NB4 (cell line): ENCODE measurements around the gene CLMN.

ENCODE experiments used
- DNase-seq: peaks from one replicate; pipeline ENCODE4 v3.0.0; 2010; ENCODE audit warnings: low read depth
- H3K4me3 ChIP-seq: one replicate; pipeline ENCODE4 v1.5.1; 2011; ENCODE audit warnings: mild to moderate bottlenecking, low read depth, low read length, moderate library complexity
- MAX ChIP-seq: IDR thresholded peaks from 2 replicates; pipeline ENCODE4 v1.6.1; 2011; ENCODE audit warnings: low read depth, low read length
- MYC ChIP-seq: IDR thresholded peaks from 2 replicates; pipeline ENCODE4 v1.6.1; 2011; ENCODE audit warnings: low read depth, low read length
- POLR2A ChIP-seq: IDR thresholded peaks from 2 replicates; pipeline ENCODE4 v1.6.1; 2011; ENCODE audit warnings: mild to moderate bottlenecking; ENCODE audit not compliant: insufficient read length; ENCODE audit errors: extremely low read depth
- TF ChIP-seq, protein P1 (sequence below): IDR thresholded peaks from one replicate; pipeline ENCODE4 v1.5.1; 2012; ENCODE audit warnings: low read depth, low read length

Gene CLMN

GRCh38 chr14:95236221-95236620 lies 83.5 kb downstream of the CLMN start:
- H3K4me3 ChIP-seq = no peak overlapping the region
- peak; percentile 23 for DNase-seq
- no peak for TF ChIP-seq MYC
- TF ChIP-seq POLR2A = no peak
- no peak for TF ChIP-seq MAX
- TF ChIP-seq, protein P1, sequence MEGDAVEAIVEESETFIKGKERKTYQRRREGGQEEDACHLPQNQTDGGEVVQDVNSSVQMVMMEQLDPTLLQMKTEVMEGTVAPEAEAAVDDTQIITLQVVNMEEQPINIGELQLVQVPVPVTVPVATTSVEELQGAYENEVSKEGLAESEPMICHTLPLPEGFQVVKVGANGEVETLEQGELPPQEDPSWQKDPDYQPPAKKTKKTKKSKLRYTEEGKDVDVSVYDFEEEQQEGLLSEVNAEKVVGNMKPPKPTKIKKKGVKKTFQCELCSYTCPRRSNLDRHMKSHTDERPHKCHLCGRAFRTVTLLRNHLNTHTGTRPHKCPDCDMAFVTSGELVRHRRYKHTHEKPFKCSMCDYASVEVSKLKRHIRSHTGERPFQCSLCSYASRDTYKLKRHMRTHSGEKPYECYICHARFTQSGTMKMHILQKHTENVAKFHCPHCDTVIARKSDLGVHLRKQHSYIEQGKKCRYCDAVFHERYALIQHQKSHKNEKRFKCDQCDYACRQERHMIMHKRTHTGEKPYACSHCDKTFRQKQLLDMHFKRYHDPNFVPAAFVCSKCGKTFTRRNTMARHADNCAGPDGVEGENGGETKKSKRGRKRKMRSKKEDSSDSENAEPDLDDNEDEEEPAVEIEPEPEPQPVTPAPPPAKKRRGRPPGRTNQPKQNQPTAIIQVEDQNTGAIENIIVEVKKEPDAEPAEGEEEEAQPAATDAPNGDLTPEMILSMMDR = no peak

DNA sequence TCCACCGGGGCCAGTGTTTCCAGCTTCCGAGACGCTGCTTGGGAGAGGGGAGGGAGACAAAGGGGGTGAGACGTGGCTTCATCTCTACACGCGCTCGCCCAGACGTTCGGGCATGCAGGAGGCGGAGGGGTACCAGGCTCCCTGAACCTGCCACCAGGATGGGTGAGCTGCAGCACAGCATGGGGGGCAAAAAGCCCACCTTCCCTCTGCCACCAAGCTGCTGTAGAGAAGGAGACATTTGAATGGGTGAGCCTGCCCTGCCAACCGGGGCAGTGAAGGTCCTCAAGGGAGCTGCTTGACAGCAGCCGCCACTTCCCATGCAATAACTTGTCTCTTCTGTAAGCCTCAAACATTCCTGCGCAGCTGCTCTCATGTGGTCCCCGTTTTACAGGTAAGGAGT lies 83.9 kb downstream of the CLMN start:
- no peak for DNase-seq
- no peak overlapping the region for H3K4me3 ChIP-seq
- TF ChIP-seq POLR2A (no peak), MYC (no peak), MAX (no peak)
- TF ChIP-seq, protein P1 = no peak

DNA sequence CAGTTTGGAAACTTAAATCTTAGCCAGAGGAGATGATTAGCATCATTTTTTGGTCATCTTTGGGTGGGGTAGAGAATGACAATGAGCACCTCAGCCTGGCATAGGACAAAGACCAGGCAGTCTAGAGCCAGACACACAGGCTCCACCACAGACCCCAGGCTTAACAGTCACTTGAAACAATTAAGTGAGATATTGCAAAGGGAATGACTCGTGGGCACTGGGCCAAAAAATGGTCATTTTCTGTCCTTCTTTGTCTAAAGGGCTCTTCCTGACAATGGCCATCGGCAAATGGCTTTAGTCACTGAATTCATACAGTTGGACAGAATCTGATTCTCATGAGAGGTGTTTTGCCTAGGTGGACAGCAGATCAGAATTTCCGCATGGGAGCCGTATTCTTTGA lies 84.4 kb downstream of the CLMN start:
- no peak for TF ChIP-seq MAX
- TF ChIP-seq MYC = no peak
- no peak overlapping the region for H3K4me3 ChIP-seq
- DNase-seq = no peak

- TF ChIP-seq MAX = no peak
- no peak for TF ChIP-seq POLR2A
- no peak for TF ChIP-seq MYC
- TF ChIP-seq, protein P1 = no peak
- no peak for DNase-seq
- no peak overlapping the region for H3K4me3 ChIP-seq
These were observed 85.3 kb downstream of the CLMN start for GRCh38 chr14:95234426-95234825.

GRCh38 chr14:95233702-95234241 lies 85.9 kb downstream of the CLMN start:
- peak; percentile 58 for DNase-seq
- TF ChIP-seq MAX (no peak), POLR2A (no peak), MYC (no peak)
- TF ChIP-seq, protein P1 = no peak

DNA sequence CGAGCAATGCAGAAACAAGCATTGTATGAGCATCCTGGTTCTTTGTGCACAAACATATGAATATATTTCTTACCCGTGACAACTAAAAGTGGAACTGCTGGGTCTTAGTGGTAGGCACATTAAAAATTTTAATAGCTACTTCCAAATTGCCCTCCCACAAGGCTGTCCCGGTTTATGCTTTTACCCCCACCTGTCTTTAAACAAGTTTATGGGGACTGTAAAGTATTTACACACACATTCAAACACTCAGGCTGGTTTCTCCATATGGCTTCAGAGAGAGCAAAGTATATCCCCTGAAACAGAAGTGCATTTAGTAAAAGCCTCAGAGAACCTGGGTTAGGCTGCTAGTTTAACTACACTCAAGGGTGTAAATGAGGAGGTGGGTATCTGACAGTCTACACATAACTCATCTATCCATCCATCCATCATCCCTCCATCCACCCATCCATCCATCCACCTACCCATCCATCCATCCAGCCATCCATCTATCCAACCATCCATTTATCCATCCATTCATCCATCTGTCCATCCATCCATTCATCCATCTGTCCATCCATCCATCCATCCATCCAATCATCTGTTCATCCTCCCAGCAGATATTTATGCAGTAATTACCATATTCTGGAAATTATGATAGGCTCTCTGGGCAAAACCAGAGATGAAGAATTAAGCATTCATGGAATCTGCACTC lies 86.7 kb downstream of the CLMN start:
- DNase-seq = no peak
- no peak overlapping the region for H3K4me3 ChIP-seq
- TF ChIP-seq POLR2A = no peak
- TF ChIP-seq, protein P1 = no peak
- no peak for TF ChIP-seq MAX
- TF ChIP-seq MYC = no peak

More at GRCh38 chr14:95233702-95234241, 85.9 kb downstream of the CLMN start:
- no peak overlapping the region for H3K4me3 ChIP-seq
